ENCODE measurements around the gene EPC2.

EPC2 gene

DNA sequence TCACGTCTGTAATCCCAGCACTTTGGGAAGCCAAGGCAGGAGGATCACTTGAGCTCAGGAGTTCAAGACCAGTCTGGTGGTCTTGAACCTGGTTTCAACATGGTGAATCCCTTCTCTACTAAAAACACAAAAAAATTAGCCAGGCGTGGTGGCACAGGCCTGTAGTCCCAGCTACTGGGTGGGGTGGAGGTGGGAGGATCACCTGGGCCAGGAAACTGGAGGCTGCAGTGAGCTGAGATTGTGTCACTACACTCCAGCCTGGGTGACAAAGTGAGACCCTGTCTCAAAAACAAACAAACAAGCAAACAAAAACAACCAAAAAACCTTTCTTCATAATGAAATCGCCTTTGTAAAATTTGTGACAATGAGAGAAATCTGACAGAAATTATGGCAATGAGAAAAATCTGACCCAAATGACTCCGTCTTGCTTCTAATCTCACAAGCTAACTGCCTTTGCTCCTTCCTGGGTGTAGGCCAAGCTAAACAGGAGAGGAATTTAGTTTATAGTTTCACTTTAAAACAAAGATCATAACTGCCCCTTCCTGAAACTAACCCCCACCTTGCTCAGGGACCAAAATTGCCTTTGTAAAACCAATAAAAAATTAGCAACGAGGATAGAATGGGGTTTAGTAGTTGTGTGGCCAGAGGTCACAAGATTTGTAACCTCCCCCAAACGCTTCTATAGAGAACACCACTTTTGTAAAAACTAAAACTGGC lies 169.8 kb downstream of the EPC2 start:
- TF ChIP-seq SIN3A (IDR thresholded peaks at IDR 0.05; ENCODE audit: borderline replicate concordance, insufficient read depth, low read length): no peak
- TF ChIP-seq POLR2AphosphoS5 (IDR thresholded peaks at IDR 0.05; ENCODE audit: low read depth, low read length): no peak
- no peak for TF ChIP-seq FOXP2 (optimal IDR thresholded peaks at IDR 0.05; ENCODE audit: borderline replicate concordance, extremely low read depth, extremely low read length, insufficient read depth)
- TF ChIP-seq TAF1 (IDR thresholded peaks at IDR 0.05; ENCODE audit: borderline replicate concordance, insufficient read depth, low read length): no peak
- TF ChIP-seq, protein P1, sequence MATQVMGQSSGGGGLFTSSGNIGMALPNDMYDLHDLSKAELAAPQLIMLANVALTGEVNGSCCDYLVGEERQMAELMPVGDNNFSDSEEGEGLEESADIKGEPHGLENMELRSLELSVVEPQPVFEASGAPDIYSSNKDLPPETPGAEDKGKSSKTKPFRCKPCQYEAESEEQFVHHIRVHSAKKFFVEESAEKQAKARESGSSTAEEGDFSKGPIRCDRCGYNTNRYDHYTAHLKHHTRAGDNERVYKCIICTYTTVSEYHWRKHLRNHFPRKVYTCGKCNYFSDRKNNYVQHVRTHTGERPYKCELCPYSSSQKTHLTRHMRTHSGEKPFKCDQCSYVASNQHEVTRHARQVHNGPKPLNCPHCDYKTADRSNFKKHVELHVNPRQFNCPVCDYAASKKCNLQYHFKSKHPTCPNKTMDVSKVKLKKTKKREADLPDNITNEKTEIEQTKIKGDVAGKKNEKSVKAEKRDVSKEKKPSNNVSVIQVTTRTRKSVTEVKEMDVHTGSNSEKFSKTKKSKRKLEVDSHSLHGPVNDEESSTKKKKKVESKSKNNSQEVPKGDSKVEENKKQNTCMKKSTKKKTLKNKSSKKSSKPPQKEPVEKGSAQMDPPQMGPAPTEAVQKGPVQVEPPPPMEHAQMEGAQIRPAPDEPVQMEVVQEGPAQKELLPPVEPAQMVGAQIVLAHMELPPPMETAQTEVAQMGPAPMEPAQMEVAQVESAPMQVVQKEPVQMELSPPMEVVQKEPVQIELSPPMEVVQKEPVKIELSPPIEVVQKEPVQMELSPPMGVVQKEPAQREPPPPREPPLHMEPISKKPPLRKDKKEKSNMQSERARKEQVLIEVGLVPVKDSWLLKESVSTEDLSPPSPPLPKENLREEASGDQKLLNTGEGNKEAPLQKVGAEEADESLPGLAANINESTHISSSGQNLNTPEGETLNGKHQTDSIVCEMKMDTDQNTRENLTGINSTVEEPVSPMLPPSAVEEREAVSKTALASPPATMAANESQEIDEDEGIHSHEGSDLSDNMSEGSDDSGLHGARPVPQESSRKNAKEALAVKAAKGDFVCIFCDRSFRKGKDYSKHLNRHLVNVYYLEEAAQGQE (IDR thresholded peaks at IDR 0.05; ENCODE audit: insufficient read depth in 1 of 2, low read depth in 2 of 2, low read length in 2 of 2): no peak

DNA sequence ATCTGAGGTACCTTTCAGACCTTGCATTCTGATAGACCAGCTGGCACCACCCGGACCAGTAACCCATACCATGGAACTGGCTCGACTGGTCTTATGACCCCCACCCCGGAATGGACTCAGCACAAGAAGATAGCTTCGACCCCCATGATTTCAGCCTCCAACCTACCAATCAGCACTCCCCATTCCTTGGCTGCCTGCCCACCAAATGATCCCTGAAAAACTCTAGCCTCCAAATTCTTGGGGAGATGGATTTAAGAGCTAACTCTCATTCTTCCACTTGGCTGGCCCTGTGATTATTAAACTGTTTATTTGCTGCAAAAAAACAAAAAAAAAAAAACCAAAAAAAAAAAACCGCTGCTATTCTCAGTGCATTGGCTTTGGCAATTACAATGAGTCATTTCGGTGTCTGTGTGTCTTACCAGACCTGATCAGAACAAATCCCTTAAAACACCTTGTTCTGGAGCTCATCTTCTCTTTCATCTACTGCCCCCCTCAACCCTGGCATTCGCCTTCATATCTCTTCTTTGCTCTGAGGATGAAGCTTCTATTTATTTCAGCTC lies 170.4 kb downstream of the EPC2 start:
- no peak for TF ChIP-seq FOXP2 (optimal IDR thresholded peaks at IDR 0.05; ENCODE audit: borderline replicate concordance, extremely low read depth, extremely low read length, insufficient read depth)
- no peak for TF ChIP-seq POLR2AphosphoS5 (IDR thresholded peaks at IDR 0.05; ENCODE audit: low read depth, low read length)
- no peak for TF ChIP-seq TAF1 (IDR thresholded peaks at IDR 0.05; ENCODE audit: borderline replicate concordance, insufficient read depth, low read length)
- no peak for TF ChIP-seq SIN3A (IDR thresholded peaks at IDR 0.05; ENCODE audit: borderline replicate concordance, insufficient read depth, low read length)
- TF ChIP-seq, protein P1 (IDR thresholded peaks at IDR 0.05; ENCODE audit: insufficient read depth in 1 of 2, low read depth in 2 of 2, low read length in 2 of 2): no peak

DNA sequence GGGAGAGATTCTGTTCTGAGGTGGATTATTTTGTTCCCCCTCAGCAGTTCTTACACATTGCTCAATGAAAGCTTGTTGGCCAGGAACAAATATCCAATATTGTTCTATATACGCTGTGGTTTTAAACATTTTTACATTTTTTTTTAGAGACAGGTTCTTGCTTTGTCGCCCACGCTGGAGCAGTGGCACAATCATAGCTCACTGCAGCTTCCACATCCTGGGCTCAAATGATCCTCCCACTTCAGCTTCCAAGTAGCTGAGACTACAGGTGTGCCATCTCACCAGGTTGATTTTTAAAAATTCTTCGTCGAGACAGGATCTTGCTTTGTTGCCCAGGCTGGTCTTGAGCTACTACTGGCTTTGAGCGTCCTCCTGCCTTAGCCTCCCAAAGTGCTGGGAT lies 171.6 kb downstream of the EPC2 start:
- TF ChIP-seq, protein P1 (IDR thresholded peaks at IDR 0.05; ENCODE audit: insufficient read depth in 1 of 2, low read depth in 2 of 2, low read length in 2 of 2): no peak
- TF ChIP-seq SIN3A (IDR thresholded peaks at IDR 0.05; ENCODE audit: borderline replicate concordance, insufficient read depth, low read length) (no peak), POLR2AphosphoS5 (IDR thresholded peaks at IDR 0.05; ENCODE audit: low read depth, low read length) (no peak), FOXP2 (optimal IDR thresholded peaks at IDR 0.05; ENCODE audit: borderline replicate concordance, extremely low read depth, extremely low read length, insufficient read depth) (no peak), TAF1 (IDR thresholded peaks at IDR 0.05; ENCODE audit: borderline replicate concordance, insufficient read depth, low read length) (no peak)

DNA sequence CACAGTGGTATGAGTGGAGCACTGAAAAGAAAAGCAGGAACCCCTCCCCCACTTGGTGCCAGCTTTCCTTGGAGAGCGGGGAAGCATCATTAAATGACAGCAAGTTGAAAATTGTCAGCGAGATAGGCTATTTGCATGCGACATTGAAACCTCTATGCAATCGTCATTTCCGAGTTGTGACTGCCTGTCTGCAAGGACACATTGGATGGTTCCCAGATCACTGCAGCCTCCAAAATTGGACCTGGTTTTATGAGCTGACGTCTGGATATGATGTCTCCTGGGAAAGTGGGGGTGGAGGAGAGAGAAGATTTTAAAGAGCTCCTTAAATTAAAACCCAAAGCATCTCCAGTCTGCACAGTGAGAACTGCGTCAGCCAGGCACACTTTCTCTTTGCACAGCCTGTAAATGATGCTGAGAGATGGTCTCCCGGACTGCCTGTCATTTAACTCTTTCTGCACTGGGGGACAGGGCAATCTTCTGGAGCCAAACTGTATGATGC lies 172.7 kb downstream of the EPC2 start:
- TF ChIP-seq, protein P1 (IDR thresholded peaks at IDR 0.05; ENCODE audit: insufficient read depth in 1 of 2, low read depth in 2 of 2, low read length in 2 of 2): no peak
- TF ChIP-seq TAF1 (IDR thresholded peaks at IDR 0.05; ENCODE audit: borderline replicate concordance, insufficient read depth, low read length) (no peak), POLR2AphosphoS5 (IDR thresholded peaks at IDR 0.05; ENCODE audit: low read depth, low read length) (no peak), FOXP2 (optimal IDR thresholded peaks at IDR 0.05; ENCODE audit: borderline replicate concordance, extremely low read depth, extremely low read length, insufficient read depth) (no peak), SIN3A (IDR thresholded peaks at IDR 0.05; ENCODE audit: borderline replicate concordance, insufficient read depth, low read length) (no peak)

All from PFSK-1 (cell line).